ENCODE results near the gene RFT1. TPM values are rescaled to one million over a fixed set of nuclear protein-coding genes. Genes with fewer than 3 reads are reported as not detected.

Gene RFT1
- total RNA-seq, 1 experiment from 2014 or later = 35.7 TPM

GRCh38 chr3:53173107-53173506 lies 42.9 kb upstream of the RFT1 start:
- TF ChIP-seq CTCF (IDR thresholded peaks at IDR 0.05; ENCODE audit: insufficient read depth in 1 of 2, low read depth in 1 of 2, low read length in 1 of 2, severe bottlenecking in 1 of 2, unreplicated experiment in 1 of 2) = no peak
- no TSS peak for BruUV-seq (replicated peaks)
- H3K27ac Mint-ChIP-seq (ENCODE audit: unreplicated experiment) = no peak overlapping the region
- Histone ChIP-seq H3K9me3 (no peaks in the 10 kb centered on the region), H3K4me1 (peaks cover 19% of the 10 kb centered on the region), H3K4me3 (ENCODE audit: low read depth, low read length) (no peak overlapping the region), H3K27me3 (replicated peaks; ENCODE audit: control insufficient read depth, insufficient read depth, low read length) (no peaks in the 10 kb centered on the region), H3K36me3 (ENCODE audit: control insufficient read depth, insufficient read depth, low read length) (no peaks in the 10 kb centered on the region; the same call in 1 of the 2 replicates)
- no peaks in the 10 kb centered on the region for H3K36me3 Mint-ChIP-seq (ENCODE audit: insufficient read depth, unreplicated experiment)
- intact Hi-C loops (cut with micrococcal nuclease; ENCODE audit: unreplicated experiment) = no loop called here
- CTCF ChIA-PET = no interaction called here
- H3K4me3 Mint-ChIP-seq (ENCODE audit: unreplicated experiment) = no peak overlapping the region
- no peaks in the 10 kb centered on the region for H3K27me3 Mint-ChIP-seq (ENCODE audit: insufficient read depth, unreplicated experiment)
- POLR2A ChIA-PET = no interaction called here
- H3K4me1 Mint-ChIP-seq (ENCODE audit: low read depth, unreplicated experiment) = peaks cover 22% of the 10 kb centered on the region
- no peak for DNase-seq
- H3K9me3 Mint-ChIP-seq (ENCODE audit: unreplicated experiment) = no peaks in the 10 kb centered on the region

- H3K27me3 Mint-ChIP-seq (ENCODE audit: insufficient read depth, unreplicated experiment) = no peaks in the 10 kb centered on the region
- intact Hi-C loops (cut with micrococcal nuclease; ENCODE audit: unreplicated experiment) = no loop called here
- H3K9me3 Mint-ChIP-seq (ENCODE audit: unreplicated experiment) = no peaks in the 10 kb centered on the region
- no peak overlapping the region for H3K27ac Mint-ChIP-seq (ENCODE audit: unreplicated experiment)
- ChIA-PET POLR2A (no interaction called here), CTCF (no interaction called here)
- H3K36me3 ChIP-seq (ENCODE audit: control insufficient read depth, insufficient read depth, low read length) = no peaks in the 10 kb centered on the region; the same call in 1 of the 2 replicates
- TF ChIP-seq CTCF (IDR thresholded peaks at IDR 0.05; ENCODE audit: insufficient read depth in 1 of 2, low read depth in 1 of 2, low read length in 1 of 2, severe bottlenecking in 1 of 2, unreplicated experiment in 1 of 2) = no peak
- peaks cover 19% of the 10 kb centered on the region for H3K4me1 ChIP-seq
- no peaks in the 10 kb centered on the region for H3K27me3 ChIP-seq (replicated peaks; ENCODE audit: control insufficient read depth, insufficient read depth, low read length)
- no peak overlapping the region for H3K4me3 Mint-ChIP-seq (ENCODE audit: unreplicated experiment)
- no peak for DNase-seq
- BruUV-seq (replicated peaks) = no TSS peak
- peaks cover 24% of the 10 kb centered on the region for H3K4me1 Mint-ChIP-seq (ENCODE audit: low read depth, unreplicated experiment)
- H3K9me3 ChIP-seq = no peaks in the 10 kb centered on the region
- no peak overlapping the region for H3K4me3 ChIP-seq (ENCODE audit: low read depth, low read length)
- H3K36me3 Mint-ChIP-seq (ENCODE audit: insufficient read depth, unreplicated experiment) = no peaks in the 10 kb centered on the region
These were observed 41.7 kb upstream of the RFT1 start for GRCh38 chr3:53171827-53172505.

- TF ChIP-seq CTCF (IDR thresholded peaks at IDR 0.05; ENCODE audit: insufficient read depth in 1 of 2, low read depth in 1 of 2, low read length in 1 of 2, severe bottlenecking in 1 of 2, unreplicated experiment in 1 of 2) = no peak
- Histone ChIP-seq H3K36me3 (ENCODE audit: control insufficient read depth, insufficient read depth, low read length) (peaks cover 2% of the 10 kb centered on the region), H3K4me1 (peaks cover 19% of the 10 kb centered on the region), H3K27me3 (replicated peaks; ENCODE audit: control insufficient read depth, insufficient read depth, low read length) (no peaks in the 10 kb centered on the region), H3K4me3 (ENCODE audit: low read depth, low read length) (no peak overlapping the region), H3K9me3 (no peaks in the 10 kb centered on the region)
- ChIA-PET CTCF (no interaction called here), POLR2A (no interaction called here)
- peaks cover 24% of the 10 kb centered on the region for H3K4me1 Mint-ChIP-seq (ENCODE audit: low read depth, unreplicated experiment)
- no peak for DNase-seq
- peak overlapping the region; percentile 61 for H3K27ac Mint-ChIP-seq (ENCODE audit: unreplicated experiment)
- H3K36me3 Mint-ChIP-seq (ENCODE audit: insufficient read depth, unreplicated experiment) = no peaks in the 10 kb centered on the region
- no TSS peak for BruUV-seq (replicated peaks)
- no peaks in the 10 kb centered on the region for H3K27me3 Mint-ChIP-seq (ENCODE audit: insufficient read depth, unreplicated experiment)
- intact Hi-C loops (cut with micrococcal nuclease; ENCODE audit: unreplicated experiment) = no loop called here
- H3K9me3 Mint-ChIP-seq (ENCODE audit: unreplicated experiment) = no peaks in the 10 kb centered on the region
- H3K4me3 Mint-ChIP-seq (ENCODE audit: unreplicated experiment) = no peak overlapping the region
These were observed 40.8 kb upstream of the RFT1 start for GRCh38 chr3:53171064-53171418.

Measured in Caco-2 (cell line).